ENCODE data around the gene RGS19.

GRCh38 chr20:64065974-64066343, 13.4 kb downstream of the RGS19 start:
- TF ChIP-seq CTCF (IDR thresholded peaks at IDR 0.05) (no peak), POLR2A (IDR thresholded peaks at IDR 0.05) (no peak)
